HL-60/S4 (cell line): ENCODE data around the gene PRSS48.
"Not testable (repeated sequence)": the region's sequence is repeated elsewhere in the genome, so short reads cannot be mapped to it uniquely, and the experiment has no call there.

Source experiments
- in situ Hi-C: fragments of 300-500 bp; cut with MboI; formaldehyde crosslinking; loops from 2 replicates; pipeline ENCODE4 v1.14.3; 2022; ENCODE audit warnings: low sequenced_read_pairs

The PRSS48 gene

DNA sequence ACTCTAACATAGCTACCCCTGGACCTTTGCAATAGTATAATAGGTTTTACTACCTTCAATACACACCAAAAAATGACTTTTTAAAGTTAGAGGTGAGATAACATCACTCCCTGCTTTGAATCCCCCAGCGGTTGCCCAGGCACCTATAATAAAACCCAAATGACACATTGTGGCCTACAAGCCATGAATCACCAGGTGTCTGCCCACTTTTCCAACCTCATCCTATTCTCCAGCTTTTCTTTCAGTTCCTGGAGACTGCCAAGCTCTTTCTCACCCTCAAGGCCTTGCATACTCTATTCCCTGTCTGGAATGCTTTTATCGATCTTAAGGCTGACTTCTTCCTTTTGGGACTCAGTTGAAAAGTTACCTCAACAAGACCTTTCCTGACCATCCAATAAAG lies 16.4 kb upstream of the PRSS48 start:
- in situ Hi-C loops: no loop called here

DNA sequence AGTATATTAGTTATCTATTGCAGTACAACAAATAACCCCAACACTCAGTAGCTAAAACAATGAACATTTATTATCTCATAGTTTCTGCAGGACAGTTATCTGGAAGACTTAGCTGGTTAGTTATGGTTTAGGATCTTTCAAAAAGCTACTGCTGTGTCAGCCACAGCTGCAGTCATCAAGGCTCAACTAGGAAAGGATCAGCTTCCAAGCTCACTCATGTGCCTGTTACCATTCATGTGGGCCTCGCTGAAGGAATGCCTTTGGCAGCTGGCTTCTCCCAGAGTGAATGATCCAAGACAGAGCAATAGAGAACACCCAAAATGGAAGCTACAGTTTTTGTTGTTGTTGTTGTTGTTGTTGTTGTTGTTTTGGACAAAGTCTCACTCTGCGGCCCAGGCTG lies 13.5 kb upstream of the PRSS48 start:
- in situ Hi-C loops: no loop called here

- in situ Hi-C loops: no loop called here
Measured at GRCh38 chr4:151266497-151266896, 10.5 kb upstream of the PRSS48 start.

GRCh38 chr4:151267104-151267503 lies 9.9 kb upstream of the PRSS48 start:
- in situ Hi-C loops: no loop called here

DNA sequence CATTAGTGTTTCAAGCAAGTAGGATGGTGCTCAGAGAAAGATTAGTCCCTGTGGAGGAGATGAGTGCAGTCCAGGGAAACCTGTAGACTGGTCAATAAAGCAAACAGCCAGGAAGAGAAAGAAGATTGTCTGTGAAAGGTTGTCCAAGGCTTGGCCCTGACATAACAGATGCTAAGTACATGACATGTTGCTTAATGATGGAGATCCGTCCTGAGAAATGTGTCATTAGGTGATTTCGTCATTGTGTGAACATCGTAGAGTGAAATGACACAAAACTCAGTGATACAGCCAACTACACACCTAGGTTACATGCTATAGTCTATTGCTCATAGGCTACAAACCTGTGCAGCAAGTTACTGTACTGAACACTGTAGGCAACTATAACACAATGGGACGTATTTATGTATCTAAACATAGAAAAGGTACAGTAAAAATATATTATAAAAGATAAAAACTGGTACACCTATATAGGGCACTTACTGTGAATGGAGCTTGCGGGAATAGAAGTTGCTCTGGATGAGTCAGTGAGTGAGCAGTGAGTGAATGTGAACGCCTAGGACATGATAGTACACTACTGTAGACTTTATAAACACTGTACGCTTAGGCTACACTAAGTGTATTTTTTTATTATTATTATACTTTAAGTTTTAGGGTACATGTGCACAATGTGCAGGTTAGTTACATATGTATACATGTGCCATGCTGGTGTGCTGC lies 9.0 kb upstream of the PRSS48 start:
- in situ Hi-C loops: no loop called here

DNA sequence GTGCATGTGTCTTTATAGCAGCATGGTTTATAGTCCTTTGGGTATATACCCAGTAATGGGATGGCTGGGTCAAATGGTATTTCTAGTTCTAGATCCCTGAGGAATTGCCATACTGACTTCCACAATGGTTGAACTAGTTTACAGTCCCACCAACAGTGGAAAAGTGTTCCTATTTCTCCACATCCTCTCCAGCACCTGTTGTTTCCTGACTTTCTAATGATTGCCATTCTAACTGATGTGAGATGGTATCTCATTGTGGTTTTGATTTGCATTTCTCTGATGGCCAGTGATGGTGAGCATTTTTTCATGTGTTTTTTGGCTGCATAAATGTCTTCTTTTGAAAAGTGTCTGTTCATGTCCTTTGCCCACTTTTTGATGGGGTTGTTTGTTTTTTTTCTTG lies 8.1 kb upstream of the PRSS48 start:
- in situ Hi-C loops: not testable (repeated sequence)

GRCh38 chr4:151284534-151285245 lies 7.7 kb downstream of the PRSS48 start:
- in situ Hi-C loops: no loop called here

- in situ Hi-C loops: no loop called here
Measured at GRCh38 chr4:151287409-151287808, 10.4 kb downstream of the PRSS48 start.

DNA sequence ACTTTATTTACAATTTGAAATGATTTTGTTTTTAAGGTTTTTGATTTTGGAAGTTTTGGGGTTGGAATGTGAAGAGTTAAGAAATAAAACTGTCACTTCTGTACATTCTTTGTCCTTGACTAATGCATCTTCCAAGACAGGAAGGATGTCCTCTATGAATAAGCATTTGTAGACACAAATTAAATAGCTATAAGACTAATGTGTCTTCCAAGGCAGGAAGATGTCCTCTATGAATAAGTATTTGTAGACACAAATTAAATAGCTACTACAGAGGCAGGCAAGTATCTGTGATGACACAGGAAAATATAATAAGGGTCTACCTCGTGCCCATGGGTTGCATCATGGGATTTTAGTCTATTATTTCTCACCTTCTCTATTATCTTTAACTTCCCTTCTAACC lies 14.5 kb downstream of the PRSS48 start:
- in situ Hi-C loops: no loop called here

GRCh38 chr4:151292038-151292437 lies 15.1 kb downstream of the PRSS48 start:
- in situ Hi-C loops: no loop called here

GRCh38 chr4:151294833-151295496 lies 18.0 kb downstream of the PRSS48 start:
- in situ Hi-C loops: no loop called here

DNA sequence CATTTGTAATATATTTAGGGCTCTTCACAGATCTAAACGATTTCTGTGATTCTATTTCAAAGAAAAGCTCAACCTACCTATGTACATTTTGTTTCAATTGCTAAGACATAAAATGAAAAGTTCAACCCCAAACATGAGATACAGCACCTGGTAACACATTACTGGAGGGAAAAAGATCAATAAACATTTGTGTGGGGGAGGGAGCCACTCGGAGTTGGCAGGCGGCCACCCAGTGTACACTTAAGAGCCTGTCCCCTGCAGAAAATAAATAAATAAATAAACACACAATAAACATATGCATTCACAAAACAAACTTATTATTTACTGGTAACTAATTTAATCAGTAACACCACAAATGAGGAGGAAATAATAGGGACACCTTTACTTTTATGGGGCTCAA lies 19.3 kb downstream of the PRSS48 start:
- in situ Hi-C loops: no loop called here

DNA sequence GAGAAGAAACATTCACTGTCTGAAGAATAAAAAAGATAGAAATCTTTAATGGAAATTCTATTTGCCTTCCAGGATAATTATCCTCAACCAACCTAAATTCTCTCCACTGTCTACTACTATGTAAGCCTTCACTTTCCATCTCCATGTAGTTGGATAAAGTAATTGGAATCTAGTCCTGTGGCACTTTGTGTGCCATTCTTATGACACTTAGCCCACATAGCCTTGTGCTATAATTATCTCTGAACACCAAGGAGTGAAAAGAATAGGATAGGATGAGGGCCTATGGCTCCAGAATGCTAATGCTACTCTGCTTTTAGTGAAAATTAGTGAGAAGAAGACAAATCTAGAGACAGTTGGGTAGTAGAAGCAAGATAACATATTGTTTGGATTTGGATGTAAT lies 20.2 kb downstream of the PRSS48 start:
- in situ Hi-C loops: no loop called here

GRCh38 chr4:151302432-151302831 lies 25.5 kb downstream of the PRSS48 start:
- in situ Hi-C loops: no loop called here

DNA sequence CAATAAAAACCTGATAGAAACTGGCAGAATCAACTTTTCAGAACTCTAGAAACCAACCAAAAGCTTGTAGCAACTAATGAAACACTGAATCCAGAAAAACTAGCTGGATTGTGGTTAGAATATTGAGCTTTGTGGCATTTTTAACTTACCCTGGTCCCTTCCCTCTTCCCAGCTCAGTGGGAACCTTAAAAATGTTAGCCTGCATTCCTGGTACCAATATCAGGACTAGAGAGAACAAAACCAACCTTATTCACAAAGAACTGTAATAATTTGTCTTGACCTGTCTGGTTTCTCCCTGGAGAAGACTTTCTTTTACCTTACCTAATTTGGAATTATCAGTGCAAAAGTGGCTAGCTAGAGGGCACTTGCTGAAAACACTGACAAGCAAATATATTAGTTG lies 27.3 kb downstream of the PRSS48 start:
- in situ Hi-C loops: no loop called here

GRCh38 chr4:151304755-151305154 lies 27.8 kb downstream of the PRSS48 start:
- in situ Hi-C loops: no loop called here

DNA sequence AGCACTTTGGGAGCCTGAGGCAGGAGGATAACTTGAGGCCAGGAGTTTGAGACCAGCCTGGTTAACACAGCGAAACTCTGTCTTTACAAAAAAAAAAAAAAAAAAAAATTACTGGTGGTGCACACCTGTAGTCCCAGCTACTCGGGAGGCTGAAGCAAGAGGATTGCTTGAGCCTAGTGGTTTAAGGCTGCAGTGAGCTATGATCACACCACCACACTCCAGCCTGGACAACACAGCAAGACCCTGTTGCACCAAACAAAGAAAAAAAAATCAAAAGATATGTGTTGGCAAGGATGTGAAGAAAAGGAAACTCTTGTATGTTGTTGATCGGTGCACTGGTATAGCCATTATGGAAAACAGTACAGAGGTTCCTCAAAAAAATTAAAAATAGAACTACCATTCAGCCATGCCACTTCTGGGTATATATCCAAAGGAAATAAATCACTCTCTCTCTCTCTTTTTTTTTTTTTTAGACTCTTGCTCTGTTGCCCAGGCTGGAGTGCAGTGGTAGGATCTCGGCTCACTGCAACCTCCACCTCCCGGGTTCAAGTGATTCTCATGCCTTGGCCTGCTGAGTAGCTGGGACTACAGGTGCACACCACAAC lies 33.3 kb downstream of the PRSS48 start:
- in situ Hi-C loops: no loop called here

DNA sequence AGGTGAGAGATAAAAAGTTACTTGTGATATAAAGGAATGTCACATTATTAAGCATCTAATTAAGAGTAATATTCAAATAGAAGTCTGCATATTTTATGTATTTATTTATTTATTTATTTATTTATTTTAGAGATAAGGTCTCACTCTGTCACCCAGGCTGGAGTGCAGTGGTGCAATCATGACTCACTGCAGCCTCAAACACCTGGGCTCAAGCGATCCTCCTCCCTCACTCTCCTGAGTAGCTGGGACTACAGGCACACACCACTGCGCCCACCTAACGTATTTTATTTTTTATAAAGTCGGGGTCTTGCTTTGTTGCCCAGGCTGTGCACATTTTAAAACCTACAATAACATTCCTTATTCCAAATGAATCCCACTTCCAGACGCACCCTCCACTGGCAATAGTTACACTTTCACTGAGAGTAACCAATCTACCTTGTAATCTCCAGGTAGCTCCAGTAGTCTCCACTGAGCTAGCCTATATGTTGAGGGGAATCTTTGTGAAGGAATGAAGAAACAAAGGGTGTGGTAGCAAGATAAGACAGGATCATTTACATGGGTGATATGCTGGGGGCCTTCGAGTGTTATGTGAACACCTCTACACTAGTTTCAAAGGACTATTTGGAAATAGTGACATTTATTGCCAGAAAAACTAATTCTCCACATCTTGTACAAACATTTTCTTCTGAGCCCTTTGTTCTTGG lies 36.5 kb downstream of the PRSS48 start:
- in situ Hi-C loops: no loop called here

GRCh38 chr4:151314010-151314355 lies 37.0 kb downstream of the PRSS48 start:
- in situ Hi-C loops: no loop called here

- in situ Hi-C loops: no loop called here
Measured at GRCh38 chr4:151314479-151314878, 37.5 kb downstream of the PRSS48 start.

GRCh38 chr4:151315212-151315886 lies 38.4 kb downstream of the PRSS48 start:
- in situ Hi-C loops: no loop called here
